Upper lobe of left lung (tissue), 6 donors: ENCODE measurements around the gene GLS. TPM values are rescaled to one million over a fixed set of nuclear protein-coding genes. Genes with fewer than 3 reads are reported as not detected.
A peak's percentile ranks its signal among the peaks of the same experiment; 100 is the strongest.

Experiments used
- ATAC-seq, 2 donors: fragments of 200-7000 bp; cut with Tn5 transposase; one replicate each; pipeline ENCODE4 v1.9.1; 2022; ENCODE audit warnings: mild to moderate bottlenecking in 2 of 2, moderate library complexity in 2 of 2; ENCODE audit not compliant: low FRiP score in 2 of 2
- DNase-seq, 2 donors: peaks; one replicate each; pipeline ENCODE4 v3.0.0-alpha.2; 2019 to 2020
- H3K27ac ChIP-seq, 4 donors: fragments of 200-600 bp; sonication (generic); one replicate each; pipeline ENCODE4 v1.5.1; 2016 to 2019
- H3K27me3 ChIP-seq, 4 donors: fragments of 200-600 bp; sonication (generic); one replicate each; pipeline ENCODE4 v1.5.1; 2017 to 2019
- H3K36me3 ChIP-seq, 4 donors: fragments of 200-600 bp; sonication (generic); one replicate each; pipeline ENCODE4 v1.5.1; 2016 to 2019
- H3K4me1 ChIP-seq, 4 donors: fragments of 200-600 bp; sonication (generic); one replicate each; pipeline ENCODE4 v1.5.1; 2018 to 2019
- H3K4me3 ChIP-seq, 4 donors: fragments of 200-600 bp; sonication (generic); one replicate each; pipeline ENCODE4 v1.5.1; 2017 to 2019; ENCODE audit warnings: mild to moderate bottlenecking in 2 of 4, moderate library complexity in 1 of 4
- H3K9me3 ChIP-seq, 4 donors: fragments of 200-600 bp; sonication (generic); one replicate each; pipeline ENCODE4 v1.5.1; 2018 to 2019
- EP300 ChIP-seq, 4 donors: sonication (generic); formaldehyde crosslinking; IDR thresholded peaks; one replicate each; pipeline ENCODE4 v1.5.1; 2017; ENCODE audit warnings: antibody characterized with exemption in 4 of 4, control low read depth in 2 of 4
- POLR2A ChIP-seq, 4 donors: fragments of 450-650 bp; IDR thresholded peaks; one replicate each; pipeline ENCODE4 v1.5.1; 2016 to 2017; ENCODE audit warnings: antibody characterized with exemption in 4 of 4, mild to moderate bottlenecking in 2 of 4
- POLR2AphosphoS5 ChIP-seq, 2 donors: sonication (generic); formaldehyde crosslinking; IDR thresholded peaks; one replicate each; pipeline ENCODE4 v1.5.1; 2017; ENCODE audit warnings: antibody characterized with exemption in 2 of 2
- WGBS, 2 donors: methylation state at CpG; one replicate each; pipeline ENCODE4 v1.1.5; 2017 to 2018; 5-methylcytosine and 5-hydroxymethylcytosine counted together
- total RNA-seq, 6 donors: library from RNA; depleted of rRNA in 4 of 6; stranded (reverse); fragments of >200 nt in 4 of 6; gene quantifications; one replicate each; pipeline versions ENCODE4 v1.1.0 to v1.2.1, GENCODE V29; 2016 to 2021
- TF ChIP-seq, protein P1 (sequence below), 6 experiments: fragments of 450-650 bp in 4 of 6; fragments of 200-600 bp in 2 of 6; sonication (generic) in 2 of 6; IDR thresholded peaks; one replicate each; pipeline ENCODE4 v1.5.1; 2016 to 2019; ENCODE audit warnings: antibody characterized with exemption in 6 of 6
- donor health status: DM: no; HTN: no; CAD: no; lungs with moderate emphysema.
- donor health status: DM: no; HTN: yes; CAD: no; lungs with severe emphysema.

GLS gene
- total RNA-seq, 6 donors from 2014 or later: 126 to 401 (median 189) TPM

DNA sequence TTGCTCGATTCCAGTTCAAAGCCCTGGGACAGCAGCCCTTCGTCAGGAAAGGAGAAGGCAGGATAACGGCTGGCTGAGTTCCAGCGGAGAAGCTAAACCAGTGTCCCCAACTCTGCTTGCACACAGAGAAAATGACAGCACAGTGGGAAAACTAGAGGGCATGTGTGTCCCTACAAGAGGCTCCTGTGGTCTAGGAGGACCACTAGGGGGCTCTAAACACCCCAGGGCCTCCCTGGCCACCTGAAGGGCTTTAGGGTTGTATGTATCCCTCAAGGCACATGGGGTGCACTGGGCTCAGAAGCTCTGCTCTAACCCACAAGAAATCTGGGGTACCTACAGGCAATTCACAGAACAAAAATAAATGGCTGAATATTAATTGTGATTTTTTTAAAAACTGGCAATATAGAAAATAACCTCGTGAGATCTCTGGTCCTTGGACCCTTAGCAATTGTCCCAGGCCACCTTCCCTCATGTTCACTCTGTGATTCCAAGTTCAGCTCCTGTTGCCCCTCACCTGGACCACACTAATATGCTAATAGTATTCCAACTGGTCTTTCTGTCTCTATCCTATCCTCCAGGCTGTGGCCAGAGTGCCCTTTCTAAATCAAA is 115.8 kb downstream of the GLS start:
- ATAC-seq (peak; percentile 58 to 60), DNase-seq (no peak)
- no peak for TF ChIP-seq EP300 (IDR thresholded peaks at IDR 0.05)
- TF ChIP-seq, protein P1, sequence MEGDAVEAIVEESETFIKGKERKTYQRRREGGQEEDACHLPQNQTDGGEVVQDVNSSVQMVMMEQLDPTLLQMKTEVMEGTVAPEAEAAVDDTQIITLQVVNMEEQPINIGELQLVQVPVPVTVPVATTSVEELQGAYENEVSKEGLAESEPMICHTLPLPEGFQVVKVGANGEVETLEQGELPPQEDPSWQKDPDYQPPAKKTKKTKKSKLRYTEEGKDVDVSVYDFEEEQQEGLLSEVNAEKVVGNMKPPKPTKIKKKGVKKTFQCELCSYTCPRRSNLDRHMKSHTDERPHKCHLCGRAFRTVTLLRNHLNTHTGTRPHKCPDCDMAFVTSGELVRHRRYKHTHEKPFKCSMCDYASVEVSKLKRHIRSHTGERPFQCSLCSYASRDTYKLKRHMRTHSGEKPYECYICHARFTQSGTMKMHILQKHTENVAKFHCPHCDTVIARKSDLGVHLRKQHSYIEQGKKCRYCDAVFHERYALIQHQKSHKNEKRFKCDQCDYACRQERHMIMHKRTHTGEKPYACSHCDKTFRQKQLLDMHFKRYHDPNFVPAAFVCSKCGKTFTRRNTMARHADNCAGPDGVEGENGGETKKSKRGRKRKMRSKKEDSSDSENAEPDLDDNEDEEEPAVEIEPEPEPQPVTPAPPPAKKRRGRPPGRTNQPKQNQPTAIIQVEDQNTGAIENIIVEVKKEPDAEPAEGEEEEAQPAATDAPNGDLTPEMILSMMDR (IDR thresholded peaks at IDR 0.05): peak in 5 of 6 experiments; percentile 23 to 58 (median 27)
- 83 to 90% methylated on average over 5 of the region's 5 CpGs for WGBS, 2 donors
- Histone ChIP-seq H3K27me3 (no peaks in the 10 kb centered on the region), H3K9me3 (no peaks in the 10 kb centered on the region), H3K36me3 (peaks cover 49 to 100% (median 84%) of the 10 kb centered on the region in 4 donors), H3K4me3 (no peak overlapping the region), H3K4me1 (no peaks in the 10 kb centered on the region), H3K27ac (no peak overlapping the region)

GRCh38 chr2:190996947-190997346 is 116.3 kb downstream of the GLS start:
- DNase-seq: no peak

GRCh38 chr2:190997526-190998113 is 117.0 kb downstream of the GLS start:
- ATAC-seq: peak in 1 of 2 donors; percentile 50
- Histone ChIP-seq H3K27ac (no peak overlapping the region), H3K36me3 (peaks cover 54 to 100% (median 85%) of the 10 kb centered on the region in 4 donors), H3K27me3 (no peaks in the 10 kb centered on the region), H3K4me1 (no peaks in the 10 kb centered on the region), H3K4me3 (no peak overlapping the region), H3K9me3 (no peaks in the 10 kb centered on the region)
- no peak for DNase-seq
- WGBS, 2 donors: 88 to 91% methylated on average over 8 of the region's 8 CpGs
- no peak for TF ChIP-seq EP300 (IDR thresholded peaks at IDR 0.05)
- TF ChIP-seq, protein P1 (IDR thresholded peaks at IDR 0.05): no peak
- no peak for TF ChIP-seq POLR2AphosphoS5 (IDR thresholded peaks at IDR 0.05)
- TF ChIP-seq POLR2A (IDR thresholded peaks at IDR 0.05): no peak

More at GRCh38 chr2:190996947-190997346, 116.3 kb downstream of the GLS start:
- H3K4me1 ChIP-seq: no peaks in the 10 kb centered on the region
- H3K27ac ChIP-seq: no peak overlapping the region
- H3K36me3 ChIP-seq: peaks cover 51 to 100% (median 83%) of the 10 kb centered on the region in 4 donors
- TF ChIP-seq POLR2A (IDR thresholded peaks at IDR 0.05) (no peak), EP300 (IDR thresholded peaks at IDR 0.05) (no peak), POLR2AphosphoS5 (IDR thresholded peaks at IDR 0.05) (no peak)
- TF ChIP-seq, protein P1 (IDR thresholded peaks at IDR 0.05): no peak
- 80 to 82% methylated on average over 5 of the region's 5 CpGs for WGBS, 2 donors
- no peaks in the 10 kb centered on the region for H3K9me3 ChIP-seq
- H3K27me3 ChIP-seq: no peaks in the 10 kb centered on the region
- ATAC-seq: peak; percentile 71 to 77
- H3K4me3 ChIP-seq: no peak overlapping the region

DNA sequence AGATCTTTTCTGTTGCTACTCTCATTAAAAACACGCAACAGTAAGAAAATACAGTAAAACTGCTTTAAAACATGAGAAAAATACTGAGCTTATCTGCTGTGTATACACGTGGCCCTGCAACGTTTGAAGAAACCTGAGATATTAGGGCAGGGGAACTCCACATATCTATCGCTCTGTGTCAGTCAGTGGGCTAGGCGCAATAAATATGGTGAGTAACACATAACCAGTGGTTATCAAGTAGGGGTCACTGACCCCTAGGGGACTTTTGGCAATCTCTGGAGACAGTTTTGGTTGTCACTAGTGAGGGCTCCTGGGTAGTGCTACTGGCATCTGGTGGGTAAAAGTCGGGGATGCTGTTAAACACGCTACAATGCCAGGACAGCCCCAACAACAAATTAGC is 118.4 kb downstream of the GLS start:
- no peak for ATAC-seq
- H3K9me3 ChIP-seq: no peaks in the 10 kb centered on the region
- H3K27me3 ChIP-seq: no peaks in the 10 kb centered on the region
- no peaks in the 10 kb centered on the region for H3K4me1 ChIP-seq
- TF ChIP-seq POLR2AphosphoS5 (IDR thresholded peaks at IDR 0.05) (no peak), EP300 (IDR thresholded peaks at IDR 0.05) (no peak), POLR2A (IDR thresholded peaks at IDR 0.05) (no peak)
- TF ChIP-seq, protein P1 (IDR thresholded peaks at IDR 0.05): no peak
- WGBS, 2 donors: 85% methylated on average over 7 of the region's 7 CpGs
- no peak overlapping the region for H3K27ac ChIP-seq
- peaks cover 60 to 100% (median 84%) of the 10 kb centered on the region in 4 donors for H3K36me3 ChIP-seq
- no peak overlapping the region for H3K4me3 ChIP-seq
- no peak for DNase-seq
